Measurements from ENCODE around the gene TAS2R4.

Gene TAS2R4, protein sequence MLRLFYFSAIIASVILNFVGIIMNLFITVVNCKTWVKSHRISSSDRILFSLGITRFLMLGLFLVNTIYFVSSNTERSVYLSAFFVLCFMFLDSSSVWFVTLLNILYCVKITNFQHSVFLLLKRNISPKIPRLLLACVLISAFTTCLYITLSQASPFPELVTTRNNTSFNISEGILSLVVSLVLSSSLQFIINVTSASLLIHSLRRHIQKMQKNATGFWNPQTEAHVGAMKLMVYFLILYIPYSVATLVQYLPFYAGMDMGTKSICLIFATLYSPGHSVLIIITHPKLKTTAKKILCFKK

GRCh38 chr7:141776374-141776773 is at the start of gene TAS2R4:
TSS of gene TAS2R4 (plus strand) at chr7:141776674. CDS start at chr7:141778489, 1,815 bp downstream.
- Histone ChIP-seq H3K36me3 (ENCODE audit: control insufficient read depth in 2 of 2, insufficient read depth in 2 of 2, low read length in 2 of 2) (peaks cover 15 to 19% of the 10 kb centered on the region in 2 donors), H3K27ac (ENCODE audit: low read depth in 2 of 2, low read length in 2 of 2) (no peak within 1 kb of the TSS), H3K4me3 (ENCODE audit: low read length in 2 of 2) (no peak within 1 kb of the TSS), H3K9me3 (ENCODE audit: control insufficient read depth in 2 of 2, low read length in 2 of 2) (no peaks in the 10 kb centered on the region), H3K27me3 (ENCODE audit: control insufficient read depth in 2 of 2, insufficient read depth in 2 of 2, low read length in 2 of 2) (no peaks in the 10 kb centered on the region), H3K9ac (ENCODE audit: low read depth in 1 of 2, low read length in 2 of 2) (no peak within 1 kb of the TSS), H3K4me1 (ENCODE audit: control insufficient read depth in 2 of 2, insufficient read depth in 2 of 2, low read length in 2 of 2) (no peaks in the 10 kb centered on the region)

GRCh38 chr7:141729020-141729419 is 47.5 kb upstream of the TAS2R4 start:
- no peaks in the 10 kb centered on the region for H3K36me3 ChIP-seq (ENCODE audit: control insufficient read depth in 2 of 2, insufficient read depth in 2 of 2, low read length in 2 of 2)
- H3K9me3 ChIP-seq (ENCODE audit: control insufficient read depth in 2 of 2, low read length in 2 of 2), result no peaks in the 10 kb centered on the region
- H3K9ac ChIP-seq (ENCODE audit: low read depth in 1 of 2, low read length in 2 of 2), result no peak overlapping the region
- no peak overlapping the region for H3K4me3 ChIP-seq (ENCODE audit: low read length in 2 of 2)
- H3K4me1 ChIP-seq (ENCODE audit: control insufficient read depth in 2 of 2, insufficient read depth in 2 of 2, low read length in 2 of 2), result no peaks in the 10 kb centered on the region
- no peaks in the 10 kb centered on the region for H3K27me3 ChIP-seq (ENCODE audit: control insufficient read depth in 2 of 2, insufficient read depth in 2 of 2, low read length in 2 of 2)
- no peak overlapping the region for H3K27ac ChIP-seq (ENCODE audit: low read depth in 2 of 2, low read length in 2 of 2)

- Histone ChIP-seq H3K27me3 (ENCODE audit: control insufficient read depth in 2 of 2, insufficient read depth in 2 of 2, low read length in 2 of 2) (no peaks in the 10 kb centered on the region), H3K27ac (ENCODE audit: low read depth in 2 of 2, low read length in 2 of 2) (no peak overlapping the region), H3K9ac (ENCODE audit: low read depth in 1 of 2, low read length in 2 of 2) (no peak overlapping the region), H3K4me3 (ENCODE audit: low read length in 2 of 2) (no peak overlapping the region), H3K9me3 (ENCODE audit: control insufficient read depth in 2 of 2, low read length in 2 of 2) (no peaks in the 10 kb centered on the region), H3K36me3 (ENCODE audit: control insufficient read depth in 2 of 2, insufficient read depth in 2 of 2, low read length in 2 of 2) (no peaks in the 10 kb centered on the region), H3K4me1 (ENCODE audit: control insufficient read depth in 2 of 2, insufficient read depth in 2 of 2, low read length in 2 of 2) (no peaks in the 10 kb centered on the region)
These were observed 44.9 kb upstream of the TAS2R4 start for GRCh38 chr7:141731476-141732149.

DNA sequence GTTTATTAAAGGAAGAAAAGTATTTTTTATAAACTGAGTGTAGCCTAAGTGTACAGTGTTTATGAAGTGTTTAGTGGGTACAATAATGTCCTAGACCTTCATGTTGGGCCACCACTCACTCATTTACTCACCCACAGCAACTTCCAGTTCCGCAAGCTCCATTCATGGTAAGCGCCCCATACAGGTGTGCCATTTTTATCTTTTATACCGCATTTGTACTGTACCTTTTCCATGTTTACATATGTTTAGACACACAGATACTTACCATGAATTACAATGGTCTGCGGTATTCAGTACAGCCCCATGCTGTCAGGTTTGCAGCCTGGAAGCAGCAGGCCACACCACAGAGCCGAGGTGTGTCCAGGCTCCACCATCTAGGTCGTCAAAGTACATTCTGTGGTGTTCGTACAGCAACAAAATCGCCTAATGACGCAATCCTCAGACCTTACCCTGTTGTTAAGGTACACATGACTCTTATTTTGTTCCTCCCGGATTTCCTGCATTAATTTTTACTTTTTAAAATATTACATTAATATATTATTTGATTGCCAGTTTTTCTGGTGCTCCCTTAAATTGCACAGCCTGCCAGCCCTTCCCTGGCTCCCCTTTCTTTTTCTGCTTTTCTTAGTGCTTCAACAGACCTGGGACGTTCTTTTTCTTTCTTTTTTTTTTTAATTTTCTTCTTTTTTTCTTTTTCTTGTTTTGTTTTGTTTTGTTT is 39.2 kb upstream of the TAS2R4 start:
- H3K4me1 ChIP-seq (ENCODE audit: control insufficient read depth in 2 of 2, insufficient read depth in 2 of 2, low read length in 2 of 2), result peaks cover 6 to 16% of the 10 kb centered on the region in 2 donors
- H3K9ac ChIP-seq (ENCODE audit: low read depth in 1 of 2, low read length in 2 of 2), result peak overlapping the region; percentile 66 to 76

DNA sequence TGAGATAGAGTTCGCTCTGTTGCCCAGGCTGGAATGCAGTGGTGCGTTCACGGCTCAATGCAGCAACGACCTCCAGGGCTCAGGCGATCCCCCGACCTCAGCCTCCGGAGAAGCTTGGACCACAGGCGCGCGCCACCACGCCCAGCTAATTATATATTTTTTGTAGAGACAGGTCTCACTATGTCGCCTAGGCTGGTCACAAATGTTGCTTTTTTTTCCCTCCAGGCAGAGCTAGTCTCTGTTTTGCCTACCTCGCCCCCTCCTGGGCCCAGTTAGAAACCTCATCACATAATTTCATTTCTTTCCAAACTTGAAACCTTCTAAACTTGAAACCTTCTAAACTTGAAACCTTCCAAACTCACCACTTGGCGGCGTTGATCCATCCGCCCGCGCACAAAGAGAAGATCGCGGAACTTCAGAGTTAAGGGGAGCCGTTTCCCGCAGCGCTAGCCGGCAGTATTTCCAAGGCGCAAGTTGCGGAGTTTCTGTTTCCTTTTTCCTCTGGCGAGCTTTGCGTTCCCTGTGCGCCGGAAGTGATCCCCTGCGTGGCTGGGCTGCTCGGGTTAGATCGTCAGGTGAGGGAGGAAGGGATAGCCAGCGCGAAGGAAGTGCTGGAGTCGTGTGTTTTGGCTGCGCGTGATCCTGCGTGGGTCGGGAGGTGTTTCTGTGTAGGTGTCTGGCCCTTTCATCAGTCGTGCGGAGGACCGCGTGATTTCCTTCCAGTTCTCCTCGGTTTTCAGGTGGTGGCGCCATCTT is 38.5 kb upstream of the TAS2R4 start, which contains the start of gene SSBP1:
Gene SSBP1 (plus strand): TSS at position 523 of the 756 bp plus-strand sequence. CDS start 809 bp downstream, outside the sequence.
- Histone ChIP-seq H3K27me3 (ENCODE audit: control insufficient read depth in 2 of 2, insufficient read depth in 2 of 2, low read length in 2 of 2) (no peaks in the 10 kb centered on the region), H3K4me1 (ENCODE audit: control insufficient read depth in 2 of 2, insufficient read depth in 2 of 2, low read length in 2 of 2) (peaks cover 6 to 16% of the 10 kb centered on the region in 2 donors), H3K36me3 (ENCODE audit: control insufficient read depth in 2 of 2, insufficient read depth in 2 of 2, low read length in 2 of 2) (peaks cover 19 to 21% of the 10 kb centered on the region in 2 donors), H3K9me3 (ENCODE audit: control insufficient read depth in 2 of 2, low read length in 2 of 2) (no peaks in the 10 kb centered on the region), H3K27ac (ENCODE audit: low read depth in 2 of 2, low read length in 2 of 2) (peak within 1 kb of the TSS; percentile 74 to 83), H3K4me3 (ENCODE audit: low read length in 2 of 2) (peak within 1 kb of the TSS; percentile 94 to 96), H3K9ac (ENCODE audit: low read depth in 1 of 2, low read length in 2 of 2) (peak within 1 kb of the TSS; percentile 76 to 85)

More for the DNA sequence above, 39.2 kb upstream of the TAS2R4 start:
- Histone ChIP-seq H3K9me3 (ENCODE audit: control insufficient read depth in 2 of 2, low read length in 2 of 2) (no peaks in the 10 kb centered on the region), H3K27ac (ENCODE audit: low read depth in 2 of 2, low read length in 2 of 2) (peak overlapping the region; percentile 74 to 83), H3K4me3 (ENCODE audit: low read length in 2 of 2) (peak overlapping the region; percentile 94 to 96), H3K27me3 (ENCODE audit: control insufficient read depth in 2 of 2, insufficient read depth in 2 of 2, low read length in 2 of 2) (no peaks in the 10 kb centered on the region), H3K36me3 (ENCODE audit: control insufficient read depth in 2 of 2, insufficient read depth in 2 of 2, low read length in 2 of 2) (peaks cover 15 to 18% of the 10 kb centered on the region in 2 donors)

GRCh38 chr7:141738592-141739013 is 37.9 kb upstream of the TAS2R4 start:
- Histone ChIP-seq H3K4me3 (ENCODE audit: low read length in 2 of 2) (peak overlapping the region; percentile 94 to 96), H3K27me3 (ENCODE audit: control insufficient read depth in 2 of 2, insufficient read depth in 2 of 2, low read length in 2 of 2) (no peaks in the 10 kb centered on the region), H3K9ac (ENCODE audit: low read depth in 1 of 2, low read length in 2 of 2) (peak overlapping the region; percentile 76 to 85), H3K9me3 (ENCODE audit: control insufficient read depth in 2 of 2, low read length in 2 of 2) (no peaks in the 10 kb centered on the region), H3K27ac (ENCODE audit: low read depth in 2 of 2, low read length in 2 of 2) (peak overlapping the region; percentile 74 to 83), H3K4me1 (ENCODE audit: control insufficient read depth in 2 of 2, insufficient read depth in 2 of 2, low read length in 2 of 2) (peaks cover 6 to 16% of the 10 kb centered on the region in 2 donors), H3K36me3 (ENCODE audit: control insufficient read depth in 2 of 2, insufficient read depth in 2 of 2, low read length in 2 of 2) (peaks cover 25 to 26% of the 10 kb centered on the region in 2 donors)

- H3K4me3 ChIP-seq (ENCODE audit: low read length in 2 of 2), result peak overlapping the region; percentile 94 to 96
- H3K9ac ChIP-seq (ENCODE audit: low read depth in 1 of 2, low read length in 2 of 2), result no peak overlapping the region
- no peaks in the 10 kb centered on the region for H3K9me3 ChIP-seq (ENCODE audit: control insufficient read depth in 2 of 2, low read length in 2 of 2)
These were observed 37.2 kb upstream of the TAS2R4 start for GRCh38 chr7:141739250-141739649.

DNA sequence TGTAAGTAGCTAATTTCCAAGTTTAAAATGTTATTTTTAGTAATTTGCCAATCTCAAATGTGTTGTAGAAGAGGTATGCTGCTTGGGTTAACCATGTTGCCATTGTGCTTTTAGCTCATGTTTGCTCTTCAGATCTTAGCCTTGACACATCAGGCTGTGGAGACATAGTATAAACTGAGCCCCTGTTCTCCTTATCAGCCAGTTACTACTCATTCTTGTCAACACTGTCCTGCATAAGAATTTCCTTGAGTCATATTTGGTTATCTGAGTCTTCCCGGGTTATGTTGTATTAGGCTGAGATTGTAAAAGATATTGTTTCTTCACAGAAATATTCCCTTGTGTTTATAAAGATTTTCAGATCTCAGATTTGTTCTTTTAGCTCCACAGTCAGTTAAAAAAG is 34.2 kb upstream of the TAS2R4 start:
- no peaks in the 10 kb centered on the region for H3K27me3 ChIP-seq (ENCODE audit: control insufficient read depth in 2 of 2, insufficient read depth in 2 of 2, low read length in 2 of 2)
- H3K4me1 ChIP-seq (ENCODE audit: control insufficient read depth in 2 of 2, insufficient read depth in 2 of 2, low read length in 2 of 2), result peaks cover 5 to 13% of the 10 kb centered on the region in 2 donors
- peaks cover 49 to 53% of the 10 kb centered on the region in 2 donors for H3K36me3 ChIP-seq (ENCODE audit: control insufficient read depth in 2 of 2, insufficient read depth in 2 of 2, low read length in 2 of 2)
- H3K9ac ChIP-seq (ENCODE audit: low read depth in 1 of 2, low read length in 2 of 2), result no peak overlapping the region
- H3K4me3 ChIP-seq (ENCODE audit: low read length in 2 of 2), result no peak overlapping the region
- no peaks in the 10 kb centered on the region for H3K9me3 ChIP-seq (ENCODE audit: control insufficient read depth in 2 of 2, low read length in 2 of 2)
- no peak overlapping the region for H3K27ac ChIP-seq (ENCODE audit: low read depth in 2 of 2, low read length in 2 of 2)

More at GRCh38 chr7:141739250-141739649, 37.2 kb upstream of the TAS2R4 start:
- no peak overlapping the region for H3K27ac ChIP-seq (ENCODE audit: low read depth in 2 of 2, low read length in 2 of 2)
- H3K27me3 ChIP-seq (ENCODE audit: control insufficient read depth in 2 of 2, insufficient read depth in 2 of 2, low read length in 2 of 2), result no peaks in the 10 kb centered on the region
- peaks cover 31 to 33% of the 10 kb centered on the region in 2 donors for H3K36me3 ChIP-seq (ENCODE audit: control insufficient read depth in 2 of 2, insufficient read depth in 2 of 2, low read length in 2 of 2)
- H3K4me1 ChIP-seq (ENCODE audit: control insufficient read depth in 2 of 2, insufficient read depth in 2 of 2, low read length in 2 of 2), result peaks cover 6 to 16% of the 10 kb centered on the region in 2 donors

DNA sequence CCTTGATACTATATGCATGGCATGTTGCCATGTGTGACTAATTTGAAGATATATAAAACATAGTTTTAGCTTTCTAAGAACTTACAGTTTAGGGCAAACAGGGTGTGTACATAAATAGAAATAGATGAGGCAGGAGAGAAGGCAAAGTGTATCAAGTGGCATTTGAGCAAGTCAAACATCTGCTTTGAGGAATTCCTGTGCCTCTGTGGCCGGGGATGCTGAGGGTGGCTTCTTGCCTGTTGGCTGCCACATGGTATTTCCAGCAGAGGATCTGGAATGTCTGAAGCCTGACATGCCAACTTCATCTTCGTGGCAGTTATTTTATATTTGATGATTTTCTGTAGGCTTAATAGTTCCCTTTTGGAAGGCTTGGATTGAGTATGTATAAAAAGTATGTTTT is 32.3 kb upstream of the TAS2R4 start:
- peaks cover under 1 to 5% of the 10 kb centered on the region in 2 donors for H3K4me1 ChIP-seq (ENCODE audit: control insufficient read depth in 2 of 2, insufficient read depth in 2 of 2, low read length in 2 of 2)
- H3K27me3 ChIP-seq (ENCODE audit: control insufficient read depth in 2 of 2, insufficient read depth in 2 of 2, low read length in 2 of 2), result no peaks in the 10 kb centered on the region
- no peaks in the 10 kb centered on the region for H3K9me3 ChIP-seq (ENCODE audit: control insufficient read depth in 2 of 2, low read length in 2 of 2)
- no peak overlapping the region for H3K4me3 ChIP-seq (ENCODE audit: low read length in 2 of 2)
- no peak overlapping the region for H3K9ac ChIP-seq (ENCODE audit: low read depth in 1 of 2, low read length in 2 of 2)
- peaks cover 62 to 68% of the 10 kb centered on the region in 2 donors for H3K36me3 ChIP-seq (ENCODE audit: control insufficient read depth in 2 of 2, insufficient read depth in 2 of 2, low read length in 2 of 2)
- H3K27ac ChIP-seq (ENCODE audit: low read depth in 2 of 2, low read length in 2 of 2), result no peak overlapping the region

All from mucosa of rectum (tissue), 2 donors.